Testis (tissue), 2 donors: Measurements from ENCODE around the gene ZNF81.

ENCODE experiments used
- CTCF ChIP-seq, 3 experiments: fragments of 450-650 bp in 2 of 3; fragments of 200-600 bp in 1 of 3; sonication (generic) in 1 of 3; IDR thresholded peaks; one replicate each; pipeline ENCODE4 v1.5.1; 2016 to 2019; ENCODE audit warnings: antibody characterized with exemption in 3 of 3, mild to moderate bottlenecking in 2 of 3, moderate library complexity in 1 of 3
- POLR2A ChIP-seq: fragments of 450-650 bp; IDR thresholded peaks from one replicate; pipeline ENCODE4 v1.6.1; 2017; ENCODE audit warnings: antibody characterized with exemption, mild to moderate bottlenecking, moderate library complexity

- TF ChIP-seq CTCF (IDR thresholded peaks at IDR 0.05) (no peak), POLR2A (no peak)
Measured at GRCh38 chrX:47828984-47829383, 7.7 kb upstream of the ZNF81 start.
